Transverse colon (tissue), 4 donors: ENCODE results near the gene DCHS2. TPM values are rescaled to one million over a fixed set of nuclear protein-coding genes. Genes with fewer than 3 reads are reported as not detected.

Experiments used
- DNase-seq: peaks from one replicate; pipeline ENCODE4 v3.0.0-alpha.2; 2019
- H3K27ac ChIP-seq, 4 donors: fragments of 200-600 bp; sonication (generic); 2 replicates each; pipeline ENCODE4 v1.5.1; 2016 to 2018; ENCODE audit warnings: inconsistent platforms in 4 of 4
- H3K27me3 ChIP-seq: fragments of 200-600 bp; sonication (generic); 2 replicates; pipeline ENCODE4 v1.5.1; 2017; ENCODE audit warnings: inconsistent platforms
- H3K36me3 ChIP-seq, 4 donors: fragments of 200-600 bp; sonication (generic); 2 replicates each; pipeline ENCODE4 v1.5.1; 2017 to 2019; ENCODE audit warnings: inconsistent platforms in 4 of 4
- H3K4me1 ChIP-seq, 4 donors: fragments of 200-600 bp; sonication (generic); 2 replicates each; pipeline ENCODE4 v1.5.1; 2017 to 2020; ENCODE audit warnings: inconsistent platforms in 4 of 4
- H3K4me3 ChIP-seq, 4 donors: fragments of 200-600 bp; sonication (generic); 1 replicate in 1 of 4; 2 replicates in 3 of 4; pipeline versions ENCODE4 v1.5.1 to v1.6.1; 2017 to 2019; ENCODE audit warnings: inconsistent platforms in 4 of 4
- H3K9me3 ChIP-seq, 2 donors: fragments of 200-600 bp; sonication (generic); 2 replicates each; pipeline ENCODE4 v1.5.1; 2017 to 2019; ENCODE audit warnings: inconsistent platforms in 2 of 2
- CTCF ChIP-seq, 5 experiments: fragments of 200-600 bp in 3 of 5; fragments of 450-650 bp in 2 of 5; sonication (generic) in 3 of 5; IDR thresholded peaks; 1 replicate in 2 of 5; 2 replicates in 3 of 5; pipeline ENCODE4 v1.5.1; 2016 to 2017; ENCODE audit warnings: antibody characterized with exemption in 5 of 5, inconsistent platforms in 3 of 5, mild to moderate bottlenecking in 2 of 5, moderate library complexity in 1 of 5
- EP300 ChIP-seq: sonication (generic); formaldehyde crosslinking; IDR thresholded peaks from one replicate; pipeline ENCODE4 v1.6.1; 2017; ENCODE audit warnings: antibody characterized with exemption, low read depth
- POLR2A ChIP-seq: fragments of 450-650 bp; IDR thresholded peaks from one replicate; pipeline ENCODE4 v1.6.1; 2016; ENCODE audit warnings: antibody characterized with exemption, mild to moderate bottlenecking, moderate library complexity
- POLR2AphosphoS5 ChIP-seq, 3 donors: sonication (generic); formaldehyde crosslinking; IDR thresholded peaks; one replicate each; pipeline ENCODE4 v1.6.1; 2016; ENCODE audit warnings: antibody characterized with exemption in 3 of 3
- WGBS, 2 donors: methylation state at CpG; one replicate each; pipeline ENCODE4 v1.1.5; 2018; ENCODE audit warnings: low coverage in 1 of 2; 5-methylcytosine and 5-hydroxymethylcytosine counted together
- in situ Hi-C, 4 donors: fragments of 200-750 bp; cut with MboI; loops; one replicate each; pipeline versions ENCODE4 v1.15.0 to v1.15.1; 2017; ENCODE audit warnings: low sequenced_read_pairs in 3 of 4, low pct_ligation_motif_present in 1 of 4, low pct_unique_long_range_greater_than_20kb in 1 of 4
- intact Hi-C: fragments of 100-400 bp; cut with DNase I; formaldehyde crosslinking; loops from one replicate; pipeline ENCODE4 v1.15.1; 2023; ENCODE audit warnings: low total_unique reads
- total RNA-seq, 4 donors: library from RNA; depleted of rRNA; stranded (reverse); fragments of >200 nt; gene quantifications; one replicate each; pipeline ENCODE4 v1.1.0, GENCODE V29; 2016

Gene DCHS2
- total RNA-seq, 4 donors from 2014 or later, result 0.60 to 20.6 (median 2.9) TPM

- H3K9me3 ChIP-seq, result no peaks in the 10 kb centered on the region
- no peaks in the 10 kb centered on the region for H3K36me3 ChIP-seq
- no peaks in the 10 kb centered on the region for H3K27me3 ChIP-seq
- intact Hi-C loops, result no loop called here
- DNase-seq, result no peak
- no peak overlapping the region for H3K4me3 ChIP-seq
- TF ChIP-seq POLR2A (no peak), CTCF (IDR thresholded peaks at IDR 0.05) (no peak), POLR2AphosphoS5 (IDR thresholded peaks at IDR 0.05) (no peak), EP300 (no peak)
- in situ Hi-C loops, result loop anchor here in 1 of 4 donors (10.0 kb wide), 1 partner anchor 97 kb away; no protein-coding TSS in a partner anchor
- no peaks in the 10 kb centered on the region for H3K4me1 ChIP-seq
- H3K27ac ChIP-seq, result no peak overlapping the region
Measured at GRCh38 chr4:154407443-154407842, 84.2 kb downstream of the DCHS2 start.

GRCh38 chr4:154406018-154406795 is 85.4 kb downstream of the DCHS2 start:
- DNase-seq, result no peak
- Histone ChIP-seq H3K27me3 (no peaks in the 10 kb centered on the region), H3K36me3 (no peaks in the 10 kb centered on the region), H3K9me3 (no peaks in the 10 kb centered on the region), H3K4me1 (no peaks in the 10 kb centered on the region), H3K27ac (no peak overlapping the region), H3K4me3 (no peak overlapping the region)
- TF ChIP-seq EP300 (no peak), POLR2AphosphoS5 (IDR thresholded peaks at IDR 0.05) (no peak), CTCF (IDR thresholded peaks at IDR 0.05) (no peak), POLR2A (no peak)
- 70 to 80% methylated on average over 3 to 4 of the region's 4 CpGs for WGBS, 2 donors
- intact Hi-C loops (no loop called here), in situ Hi-C loops (loop anchor here in 1 of 4 donors (10.0 kb wide), 1 partner anchor 99 kb away; no protein-coding TSS in a partner anchor)

- intact Hi-C loops, result loop anchor here (5.0 kb wide), 1 partner anchor 108 kb away; no protein-coding TSS in a partner anchor
- no peaks in the 10 kb centered on the region for H3K4me1 ChIP-seq
- DNase-seq, result no peak
- in situ Hi-C loops, result no loop called here
- TF ChIP-seq POLR2A (no peak), CTCF (IDR thresholded peaks at IDR 0.05) (peak; percentile 41 to 60 (median 46))
- peak overlapping the region; percentile 23 to 54 (median 43) for H3K27ac ChIP-seq
- no peaks in the 10 kb centered on the region for H3K27me3 ChIP-seq
- no peaks in the 10 kb centered on the region for H3K36me3 ChIP-seq
- no peaks in the 10 kb centered on the region for H3K9me3 ChIP-seq
- peak overlapping the region in 3 of 4 donors; percentile 0 to 24 (median 16) for H3K4me3 ChIP-seq
- 45 to 61% methylated on average over 10 of the region's 10 CpGs for WGBS, 2 donors
Measured at GRCh38 chr4:154399259-154399974, 92.2 kb downstream of the DCHS2 start.

GRCh38 chr4:154390324-154390723 is 101.3 kb downstream of the DCHS2 start:
- no peaks in the 10 kb centered on the region for H3K4me1 ChIP-seq
- no peaks in the 10 kb centered on the region for H3K27me3 ChIP-seq
- H3K9me3 ChIP-seq, result no peaks in the 10 kb centered on the region
- in situ Hi-C loops (no loop called here), intact Hi-C loops (no loop called here)
- TF ChIP-seq EP300 (no peak), POLR2A (no peak), POLR2AphosphoS5 (IDR thresholded peaks at IDR 0.05) (no peak), CTCF (IDR thresholded peaks at IDR 0.05) (no peak)
- DNase-seq, result no peak
- H3K27ac ChIP-seq, result no peak overlapping the region
- H3K36me3 ChIP-seq, result no peaks in the 10 kb centered on the region
- WGBS, 2 donors, result 90 to 95% methylated on average over 3 of the region's 3 CpGs
- H3K4me3 ChIP-seq, result no peak overlapping the region
